Gastrocnemius medialis (tissue), 4 donors: ENCODE measurements around the gene GSG1L2.

ENCODE experiments used
- CTCF ChIP-seq, 5 experiments: fragments of 450-650 bp in 3 of 5; fragments of 200-600 bp in 2 of 5; sonication (generic) in 2 of 5; IDR thresholded peaks in 4 of 5; conservative IDR thresholded peaks in 1 of 5; 1 replicate in 4 of 5; 2 replicates in 1 of 5; pipeline ENCODE4 v1.5.1; 2016 to 2019; ENCODE audit warnings: antibody characterized with exemption in 5 of 5, mild to moderate bottlenecking in 3 of 5, moderate library complexity in 3 of 5
- POLR2A ChIP-seq, 2 donors: fragments of 450-650 bp; IDR thresholded peaks; one replicate each; pipeline ENCODE4 v1.6.1; 2017; ENCODE audit warnings: antibody characterized with exemption in 2 of 2, mild to moderate bottlenecking in 2 of 2, moderate library complexity in 2 of 2

GRCh38 chr17:9829343-9829742 is 7.5 kb upstream of the GSG1L2 start:
- TF ChIP-seq CTCF (IDR thresholded peaks at IDR 0.05 in 4 of 5, conservative IDR thresholded peaks at IDR 0.05 in 1 of 5) = no peak
- no peak for TF ChIP-seq POLR2A (IDR thresholded peaks at IDR 0.05)
